Activated CD8-positive, alpha-beta memory T cell treated with anti-CD3 and anti-CD28 coated beads for 4 hours (primary cell): ENCODE measurements around the gene CD55.

Experiments
- DNase-seq, 2 donors: peaks; one replicate each; pipeline ENCODE4 v3.0.0-alpha.2; 2020; ENCODE audit warnings: low read depth in 2 of 2

CD55 gene

DNA sequence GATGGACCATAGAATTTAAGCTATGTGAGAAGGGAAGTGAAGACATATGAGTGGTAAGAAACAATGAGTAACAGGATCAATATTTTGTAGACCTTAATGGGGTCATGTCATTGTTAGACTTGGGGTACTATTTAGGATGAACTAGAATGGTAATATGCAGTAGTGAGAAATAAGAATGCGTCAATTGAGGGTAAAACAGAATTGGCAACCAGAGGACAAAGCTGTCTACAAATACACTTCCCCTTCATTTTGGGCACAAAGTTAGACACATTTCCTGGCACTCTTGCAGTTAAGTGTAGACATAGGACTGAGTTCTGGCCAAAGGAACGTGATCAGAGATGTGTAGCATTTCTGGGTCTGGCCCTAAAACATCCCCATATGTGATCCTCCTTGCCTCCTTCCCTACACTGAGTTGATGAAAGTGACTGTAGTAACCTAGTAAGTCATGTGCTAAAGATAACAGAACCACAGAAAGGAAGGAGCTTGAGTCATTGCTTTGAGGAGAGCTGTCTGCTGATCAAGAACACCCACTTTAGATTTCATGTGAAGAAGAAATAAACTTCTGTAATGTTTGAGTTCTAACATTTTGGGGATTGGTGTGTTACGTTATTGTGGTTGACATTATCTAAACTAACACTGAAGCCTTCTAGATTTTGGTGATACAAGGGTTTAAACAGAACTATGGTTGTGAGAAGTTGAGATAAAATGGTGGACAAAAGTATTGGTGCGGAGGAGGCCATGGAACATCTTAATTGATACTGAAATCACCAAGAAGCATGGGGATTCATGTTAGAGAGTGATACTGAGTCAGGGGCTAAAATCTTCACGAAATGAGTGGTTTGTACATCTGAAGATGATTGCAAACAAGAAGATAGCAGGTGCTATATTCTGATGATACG, 41.7 kb downstream of the CD55 start:
- DNase-seq = no peak

GRCh38 chr1:207363871-207364270, 42.4 kb downstream of the CD55 start:
- DNase-seq = no peak

GRCh38 chr1:207364614-207365013, 43.1 kb downstream of the CD55 start:
- DNase-seq = no peak

GRCh38 chr1:207365063-207365462, 43.6 kb downstream of the CD55 start:
- DNase-seq = no peak

DNA sequence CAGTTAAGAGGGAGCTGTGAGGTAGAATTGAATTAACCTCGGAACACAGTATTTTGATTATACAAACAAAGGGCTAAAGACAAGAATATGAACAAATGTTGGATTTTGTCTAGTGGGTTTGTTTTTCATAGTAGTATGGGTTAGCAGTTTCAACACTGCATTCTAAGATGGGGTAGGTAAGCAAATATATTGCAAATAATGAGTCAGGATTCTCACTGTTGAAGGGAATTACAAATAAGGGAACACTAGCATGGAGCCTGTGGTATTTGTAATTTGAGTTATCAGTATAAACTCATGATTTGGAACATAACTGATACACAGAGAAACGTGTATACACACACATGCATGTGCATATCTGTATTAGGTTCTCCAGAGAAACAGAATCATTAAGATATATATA, 44.5 kb downstream of the CD55 start:
- no peak for DNase-seq

GRCh38 chr1:207388721-207389120, 67.2 kb downstream of the CD55 start:
- DNase-seq = no peak

DNA sequence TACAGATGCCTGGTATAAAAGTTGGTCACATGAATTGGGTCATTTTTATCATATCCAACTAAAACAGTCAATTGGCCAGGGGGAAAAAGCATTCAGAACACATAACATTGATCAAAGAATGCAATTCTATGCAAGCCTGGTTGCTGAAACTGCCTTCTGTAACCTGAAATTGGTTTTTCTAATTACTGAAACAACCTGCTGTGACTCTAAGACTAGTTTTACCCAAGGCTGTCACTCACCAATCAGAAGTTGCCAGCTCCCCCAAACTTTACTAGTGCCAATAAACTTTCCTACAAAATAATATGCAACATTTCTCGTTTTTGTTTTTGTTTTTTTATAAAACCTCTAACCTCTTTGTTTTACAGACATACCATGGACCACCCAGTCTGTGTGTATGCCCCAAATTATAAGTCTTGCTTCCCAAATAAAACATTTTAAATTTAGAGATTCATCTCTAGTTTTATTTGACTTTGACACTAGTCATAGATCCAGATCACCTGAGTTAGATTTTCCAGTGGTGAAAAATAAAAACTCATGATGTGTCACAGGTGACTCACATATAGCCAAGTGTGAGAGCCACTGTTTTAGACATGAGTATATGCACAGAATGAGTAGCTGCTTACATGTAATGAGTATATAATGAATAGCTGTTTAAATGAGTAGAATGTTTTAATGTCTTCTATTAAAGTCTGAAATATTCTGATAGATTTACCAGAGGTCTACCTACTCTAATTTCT, 68.4 kb downstream of the CD55 start:
- no peak for DNase-seq

GRCh38 chr1:207393610-207394009, 72.1 kb downstream of the CD55 start:
- no peak for DNase-seq

DNA sequence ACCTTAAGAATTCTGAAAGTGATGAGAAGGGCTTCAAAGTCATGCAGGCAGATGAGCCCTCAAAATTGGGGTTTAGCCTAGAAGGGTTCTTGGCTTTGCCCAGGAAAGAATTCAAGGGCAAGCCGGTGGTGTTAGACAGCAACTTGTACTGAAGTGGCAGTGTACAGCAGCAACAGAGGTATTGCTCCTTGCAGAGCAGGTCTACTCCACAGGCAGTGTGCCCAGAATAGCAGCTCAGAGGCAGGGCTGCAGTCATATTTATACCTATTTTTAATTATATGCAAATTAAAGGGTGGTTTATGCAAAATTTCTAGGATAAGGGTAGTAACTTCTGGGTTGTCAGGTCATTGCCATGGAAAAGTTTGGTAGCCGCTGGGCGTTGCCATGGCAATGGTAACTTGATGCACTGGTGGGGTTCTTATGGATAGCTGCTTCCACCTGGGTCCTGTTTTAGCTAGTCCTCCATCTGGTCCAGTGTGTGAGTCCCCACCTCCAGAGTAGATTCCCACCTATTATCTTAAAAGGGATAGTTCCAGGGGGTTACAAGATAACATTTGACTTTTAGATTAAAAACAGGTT, 74.8 kb downstream of the CD55 start:
- no peak for DNase-seq

DNA sequence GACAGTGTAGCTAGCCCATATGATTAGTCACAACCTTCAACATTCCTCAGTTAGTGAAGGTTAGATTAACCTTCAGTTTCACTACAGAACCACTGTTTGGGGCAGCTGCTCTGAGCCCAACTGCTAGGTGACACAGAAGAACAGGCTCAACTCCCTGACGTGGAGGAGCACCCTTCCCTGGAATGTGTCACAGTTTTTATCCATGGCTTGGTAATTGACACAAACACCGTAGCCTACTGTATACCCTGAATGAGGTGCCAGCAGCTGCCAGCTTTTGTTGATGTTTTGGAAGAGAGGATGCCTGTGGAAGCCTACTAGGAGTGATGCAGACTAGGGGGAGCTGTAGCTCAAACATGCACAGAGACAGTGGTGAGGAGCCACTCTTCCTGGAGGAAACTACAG, 76.0 kb downstream of the CD55 start:
- no peak for DNase-seq

DNA sequence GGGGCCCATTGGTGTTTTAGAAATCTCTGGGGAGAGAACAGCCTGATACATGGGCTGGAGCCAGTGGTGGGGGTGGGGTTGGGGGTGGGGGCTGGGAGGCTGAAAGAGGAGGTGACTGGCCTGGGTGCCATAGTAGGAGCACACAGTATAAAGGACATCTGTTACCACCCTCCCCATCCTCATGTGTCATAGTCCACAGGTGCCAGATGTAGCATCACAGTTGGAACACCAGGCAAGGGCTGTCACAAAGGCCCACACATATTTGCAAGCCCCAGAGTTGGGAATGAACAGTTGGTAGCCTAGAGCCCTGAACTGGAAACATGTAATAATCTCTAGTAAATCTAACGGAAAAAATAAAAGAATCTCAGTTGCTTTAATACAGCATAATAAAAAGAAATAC, 77.5 kb downstream of the CD55 start:
- DNase-seq = no peak

GRCh38 chr1:207401578-207401977, 80.1 kb downstream of the CD55 start:
- DNase-seq = no peak

- DNase-seq = no peak
Measured at GRCh38 chr1:207402744-207403143, 81.3 kb downstream of the CD55 start.

- DNase-seq = no peak
Measured at GRCh38 chr1:207404849-207405525, 83.5 kb downstream of the CD55 start.

DNA sequence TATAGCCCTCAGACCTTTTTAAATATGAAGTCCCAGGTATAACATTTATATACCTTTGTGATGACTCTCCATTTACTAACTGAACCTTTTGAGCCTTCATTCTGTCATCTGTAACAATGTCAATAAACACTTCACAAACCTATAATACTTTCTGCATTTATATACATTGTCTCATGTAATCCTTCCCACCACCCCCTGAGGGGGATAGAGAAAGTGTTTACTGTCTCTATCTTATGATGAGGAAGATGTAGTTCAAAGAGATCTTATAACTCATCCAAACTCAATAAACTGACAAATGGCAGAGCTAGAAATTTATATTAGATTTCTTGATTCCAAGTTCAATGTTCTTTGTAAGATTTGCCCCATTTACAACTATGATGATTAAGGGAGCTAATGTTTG, 84.3 kb downstream of the CD55 start:
- no peak for DNase-seq

- no peak for DNase-seq
Measured at GRCh38 chr1:207407655-207408260, 86.3 kb downstream of the CD55 start.
